Loucy (cell line): ENCODE measurements around the gene ACSM5.
"Not testable (repeated sequence)": the region's sequence is repeated elsewhere in the genome, so short reads cannot be mapped to it uniquely, and the experiment has no call there.

Source experiments
- H2AFZ ChIP-seq: fragments of 200-600 bp; sonication (generic); 2 replicates; pipeline ENCODE4 v1.6.0; 2016; ENCODE audit warnings: antibody characterized with exemption, mild to moderate bottlenecking, low read length, moderate library complexity
- H3F3A ChIP-seq: fragments of 200-600 bp; 2 replicates; pipeline ENCODE4 v1.6.0; 2016; ENCODE audit warnings: antibody characterized with exemption, low read depth, mild to moderate bottlenecking
- H3K27me3 ChIP-seq: fragments of 200-600 bp; sonication (generic); 2 replicates; pipeline ENCODE4 v1.6.1; 2014; ENCODE audit warnings: low read length, mild to moderate bottlenecking; ENCODE audit not compliant: insufficient read depth, poor library complexity, severe bottlenecking
- H3K36me3 ChIP-seq: fragments of 200-600 bp; sonication (generic); 2 replicates; pipeline ENCODE4 v1.6.1; 2016; ENCODE audit warnings: low read length; ENCODE audit not compliant: insufficient read depth
- H3K4me1 ChIP-seq: fragments of 200-600 bp; sonication (generic); 2 replicates; pipeline ENCODE4 v1.5.1; 2014; ENCODE audit warnings: low read length, mild to moderate bottlenecking; ENCODE audit not compliant: insufficient read depth, poor library complexity, severe bottlenecking
- H3K4me2 ChIP-seq: fragments of 200-600 bp; sonication (generic); 2 replicates; pipeline ENCODE4 v1.6.0; 2014; ENCODE audit warnings: antibody characterized with exemption, low read length, low read depth, mild to moderate bottlenecking; ENCODE audit not compliant: poor library complexity, severe bottlenecking
- H3K4me3 ChIP-seq: fragments of 200-600 bp; sonication (generic); 2 replicates; pipeline ENCODE4 v1.5.1; 2014; ENCODE audit warnings: low read length, mild to moderate bottlenecking, mixed read lengths; ENCODE audit not compliant: poor library complexity, severe bottlenecking
- H3K79me2 ChIP-seq: fragments of 200-600 bp; sonication (generic); 2 replicates; pipeline ENCODE4 v1.6.1; 2014; ENCODE audit warnings: low read length; ENCODE audit not compliant: insufficient read depth
- H3K9ac ChIP-seq: fragments of 200-600 bp; sonication (generic); 2 replicates; pipeline ENCODE4 v1.6.0; 2014; ENCODE audit warnings: mild to moderate bottlenecking, low read depth, low read length, moderate library complexity; ENCODE audit not compliant: poor library complexity, severe bottlenecking
- H3K9me2 ChIP-seq: fragments of 200-600 bp; sonication (generic); replicated peaks from 2 replicates; pipeline ENCODE4 v1.6.1; 2016; ENCODE audit warnings: low read depth, low read length, mixed read lengths
- H3K9me3 ChIP-seq: fragments of 200-600 bp; sonication (generic); 2 replicates; pipeline ENCODE4 v1.6.1; 2014; ENCODE audit warnings: mild to moderate bottlenecking, antibody characterized with exemption, low read length, low read depth; ENCODE audit not compliant: insufficient read depth
- H4K20me1 ChIP-seq: fragments of 200-600 bp; sonication (generic); 2 replicates; pipeline ENCODE4 v1.6.0; 2014; ENCODE audit warnings: antibody characterized with exemption, low read length, mild to moderate bottlenecking; ENCODE audit not compliant: insufficient read depth, poor library complexity, severe bottlenecking
- EZH2phosphoT487 ChIP-seq: fragments of 200-600 bp; IDR thresholded peaks from 2 replicates; pipeline ENCODE4 v1.6.1; 2018; ENCODE audit warnings: antibody characterized with exemption, mild to moderate bottlenecking, moderate library complexity, borderline replicate concordance
- TF ChIP-seq, protein P1 (sequence below): fragments of 200-600 bp; sonication (generic); conservative IDR thresholded peaks from 2 replicates; pipeline ENCODE4 v1.5.1; 2014; ENCODE audit warnings: mild to moderate bottlenecking, antibody characterized with exemption, low read length

The ACSM5 gene

DNA sequence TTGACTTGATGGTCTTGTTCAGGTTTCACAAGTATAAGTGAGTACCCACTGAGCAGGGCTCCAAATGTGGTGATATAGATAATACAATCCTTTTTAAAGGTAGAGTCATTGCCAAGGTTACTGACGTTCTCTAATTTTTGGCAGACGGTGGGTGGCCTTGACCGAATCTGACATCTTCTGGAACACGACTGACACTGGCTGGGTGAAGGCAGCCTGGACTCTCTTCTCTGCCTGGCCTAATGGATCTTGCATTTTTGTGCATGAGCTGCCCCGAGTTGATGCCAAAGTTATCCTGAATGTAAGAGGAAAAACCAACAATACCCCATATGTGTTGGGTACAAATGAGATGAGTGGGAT lies 14.4 kb downstream of the ACSM5 start:
- not testable (repeated sequence) for H3K27me3 ChIP-seq, H2AFZ ChIP-seq, H3K9me2 ChIP-seq, H3F3A ChIP-seq, H4K20me1 ChIP-seq, H3K9me3 ChIP-seq, H3K9ac ChIP-seq, H3K79me2 ChIP-seq, H3K4me2 ChIP-seq, H3K4me1 ChIP-seq, H3K36me3 ChIP-seq, H3K4me3 ChIP-seq

DNA sequence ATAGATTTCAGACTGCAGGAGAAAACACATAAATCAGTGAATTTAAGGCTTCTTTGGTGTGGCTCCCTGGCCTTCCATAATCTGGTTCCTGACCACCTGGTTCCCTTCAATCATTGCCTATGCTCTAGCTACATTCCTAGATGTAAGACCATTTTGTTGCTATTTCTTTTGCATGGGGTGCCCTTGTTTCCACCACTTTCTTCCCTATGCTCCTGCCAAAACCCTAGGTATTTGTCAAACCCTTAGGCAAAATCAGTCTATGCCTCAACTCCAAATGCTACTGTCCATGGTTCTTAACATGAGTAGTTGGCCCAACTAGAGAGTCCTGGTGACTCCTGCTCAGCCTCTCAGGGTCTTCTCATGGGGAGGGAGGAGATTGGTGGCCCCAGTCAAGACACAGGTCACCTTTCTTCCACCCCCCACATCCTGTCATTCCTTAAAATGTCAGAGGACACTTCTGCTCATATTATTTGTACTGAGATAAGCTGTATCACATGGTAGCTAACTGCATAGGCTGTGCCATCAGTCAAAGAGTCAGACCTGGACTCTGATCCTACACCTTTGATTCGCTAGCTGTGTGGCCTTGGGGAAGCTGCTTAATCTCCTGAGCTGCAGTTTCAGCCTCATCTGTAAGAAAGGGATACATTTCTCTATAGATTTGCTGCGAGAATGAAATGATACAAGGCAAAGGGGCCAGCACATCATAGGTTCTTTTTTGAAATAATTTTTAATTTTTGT lies 15.0 kb downstream of the ACSM5 start:
- H3K4me3 ChIP-seq: no peak overlapping the region
- no peaks in the 10 kb centered on the region for H3K79me2 ChIP-seq
- no peaks in the 10 kb centered on the region for H3F3A ChIP-seq
- H3K4me2 ChIP-seq: no peak overlapping the region
- H3K9me2 ChIP-seq: no peaks in the 10 kb centered on the region
- no peaks in the 10 kb centered on the region for H3K36me3 ChIP-seq
- no peak overlapping the region for H2AFZ ChIP-seq
- TF ChIP-seq EZH2phosphoT487: no peak
- TF ChIP-seq, protein P1, sequence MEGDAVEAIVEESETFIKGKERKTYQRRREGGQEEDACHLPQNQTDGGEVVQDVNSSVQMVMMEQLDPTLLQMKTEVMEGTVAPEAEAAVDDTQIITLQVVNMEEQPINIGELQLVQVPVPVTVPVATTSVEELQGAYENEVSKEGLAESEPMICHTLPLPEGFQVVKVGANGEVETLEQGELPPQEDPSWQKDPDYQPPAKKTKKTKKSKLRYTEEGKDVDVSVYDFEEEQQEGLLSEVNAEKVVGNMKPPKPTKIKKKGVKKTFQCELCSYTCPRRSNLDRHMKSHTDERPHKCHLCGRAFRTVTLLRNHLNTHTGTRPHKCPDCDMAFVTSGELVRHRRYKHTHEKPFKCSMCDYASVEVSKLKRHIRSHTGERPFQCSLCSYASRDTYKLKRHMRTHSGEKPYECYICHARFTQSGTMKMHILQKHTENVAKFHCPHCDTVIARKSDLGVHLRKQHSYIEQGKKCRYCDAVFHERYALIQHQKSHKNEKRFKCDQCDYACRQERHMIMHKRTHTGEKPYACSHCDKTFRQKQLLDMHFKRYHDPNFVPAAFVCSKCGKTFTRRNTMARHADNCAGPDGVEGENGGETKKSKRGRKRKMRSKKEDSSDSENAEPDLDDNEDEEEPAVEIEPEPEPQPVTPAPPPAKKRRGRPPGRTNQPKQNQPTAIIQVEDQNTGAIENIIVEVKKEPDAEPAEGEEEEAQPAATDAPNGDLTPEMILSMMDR: no peak
- H3K9ac ChIP-seq: no peak overlapping the region
- H3K27me3 ChIP-seq: no peaks in the 10 kb centered on the region
- no peaks in the 10 kb centered on the region for H3K9me3 ChIP-seq
- H4K20me1 ChIP-seq: no peaks in the 10 kb centered on the region
- H3K4me1 ChIP-seq: no peaks in the 10 kb centered on the region

DNA sequence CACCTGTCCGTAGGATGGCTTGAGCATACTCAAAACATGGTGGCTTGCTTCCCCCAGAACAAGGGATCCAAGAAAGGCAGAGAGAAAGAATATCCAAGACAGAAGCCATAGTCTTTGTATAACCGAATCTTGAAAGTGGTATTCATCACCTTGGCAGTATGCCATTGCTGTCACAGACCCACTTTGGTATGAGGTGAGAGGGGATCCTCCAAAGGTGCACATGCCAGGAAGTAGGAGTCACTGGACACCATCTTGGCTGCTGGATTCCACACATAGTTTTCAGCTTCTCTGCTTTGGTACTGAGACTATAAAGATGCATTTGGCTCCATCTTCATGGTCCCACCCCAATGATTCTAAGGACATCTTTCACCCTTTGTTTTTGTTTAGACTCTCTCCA lies 18.1 kb downstream of the ACSM5 start:
- not testable (repeated sequence) for H3K9me3 ChIP-seq, H3K4me2 ChIP-seq, H4K20me1 ChIP-seq, H3K9ac ChIP-seq, H3K4me1 ChIP-seq, H3K36me3 ChIP-seq, H2AFZ ChIP-seq, H3K27me3 ChIP-seq, H3K79me2 ChIP-seq, H3K9me2 ChIP-seq, H3F3A ChIP-seq, H3K4me3 ChIP-seq

DNA sequence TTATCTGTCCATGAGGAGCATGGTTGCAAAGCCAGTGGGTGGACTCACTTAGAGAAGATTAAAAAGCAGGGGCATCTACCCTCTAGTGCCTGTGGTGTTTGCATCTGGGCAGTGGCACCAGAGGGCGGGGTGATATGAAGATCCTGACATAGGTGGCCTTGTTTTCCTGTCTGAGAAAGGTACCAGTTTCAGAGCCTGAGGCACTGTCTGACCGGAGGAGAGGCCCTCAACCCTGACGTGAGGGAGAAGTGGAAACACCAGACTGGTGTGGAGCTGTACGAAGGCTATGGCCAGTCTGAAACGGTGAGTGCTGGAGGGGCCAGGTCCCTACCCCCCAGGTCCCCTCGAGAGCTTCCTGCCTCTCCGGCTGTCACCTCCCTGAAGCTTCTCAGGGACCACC lies 20.2 kb downstream of the ACSM5 start:
- H3K79me2 ChIP-seq, H3K9me2 ChIP-seq, H3K9me3 ChIP-seq, H3K9ac ChIP-seq, H4K20me1 ChIP-seq, H3K27me3 ChIP-seq, H3F3A ChIP-seq, H3K4me3 ChIP-seq, H3K36me3 ChIP-seq, H3K4me1 ChIP-seq, H2AFZ ChIP-seq, H3K4me2 ChIP-seq: not testable (repeated sequence)

DNA sequence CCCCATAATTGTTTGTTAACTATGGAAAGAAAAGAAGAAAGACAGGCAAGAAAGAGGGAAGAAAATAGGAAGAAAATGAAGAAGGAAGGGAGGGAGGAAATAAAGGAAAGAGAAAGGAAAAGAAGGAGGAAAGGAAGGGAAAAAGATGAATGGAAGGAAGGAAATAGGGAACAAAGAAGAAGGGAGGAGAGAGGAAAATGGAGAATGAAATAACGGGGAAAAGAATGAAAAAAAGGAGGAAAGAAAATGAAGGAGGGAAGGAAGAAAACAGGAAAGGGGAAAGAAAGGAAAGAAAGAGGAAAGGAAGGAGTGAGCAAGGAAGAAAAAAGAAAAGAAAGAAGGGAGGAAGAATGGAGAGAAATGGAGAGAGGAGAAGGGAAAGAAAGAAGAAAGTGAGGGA lies 21.1 kb downstream of the ACSM5 start:
- H3F3A ChIP-seq, H3K4me3 ChIP-seq, H3K9me3 ChIP-seq, H3K36me3 ChIP-seq, H4K20me1 ChIP-seq, H2AFZ ChIP-seq, H3K4me1 ChIP-seq, H3K4me2 ChIP-seq, H3K9me2 ChIP-seq, H3K27me3 ChIP-seq, H3K79me2 ChIP-seq, H3K9ac ChIP-seq: not testable (repeated sequence)
